ENCODE measurements around the gene FAM90A26.
"Not testable (repeated sequence)": the region's sequence is repeated elsewhere in the genome, so short reads cannot be mapped to it uniquely, and the experiment has no call there.

FAM90A26 gene

GRCh38 chr4:9160046-9160445, 10.2 kb upstream of the FAM90A26 start:
- DNase-seq = not testable (repeated sequence)

GRCh38 chr4:9165990-9166389, 4.2 kb upstream of the FAM90A26 start:
- not testable (repeated sequence) for DNase-seq

- DNase-seq = not testable (repeated sequence)
These were observed 40.1 kb downstream of the FAM90A26 start, which contains the start of gene USP17L10 for GRCh38 chr4:9210357-9210756. USP17L10 (plus strand) TSS chr4:9210657; CDS start chr4:9210657, 0 bp downstream.

GRCh38 chr4:9214701-9215100, 44.5 kb downstream of the FAM90A26 start:
- not testable (repeated sequence) for DNase-seq

- DNase-seq = not testable (repeated sequence)
These were observed 44.9 kb downstream of the FAM90A26 start, which contains the start of gene USP17L11 for GRCh38 chr4:9215105-9215504. USP17L11 (plus strand) TSS chr4:9215405; CDS start chr4:9215405, 0 bp downstream.

GRCh38 chr4:9219852-9220251, 49.6 kb downstream of the FAM90A26 start, which contains the start of gene USP17L12:
USP17L12 (plus strand) TSS chr4:9220152; CDS start chr4:9220152, 0 bp downstream.
- DNase-seq = not testable (repeated sequence)

- not testable (repeated sequence) for DNase-seq
These were observed 54.4 kb downstream of the FAM90A26 start, which contains the start of gene USP17L13 for GRCh38 chr4:9224596-9224995. USP17L13 (plus strand) TSS chr4:9224896; CDS start chr4:9224896, 0 bp downstream.

Measured in COR-L47 (cell line).